CD4-positive, alpha-beta T cell treated with Interleukin-15 for 1 hour (primary cell): ENCODE results near the gene PLAC8L1.

Experiments
- DNase-seq: peaks from one replicate; pipeline ENCODE4 v3.0.0-alpha.2; 2020

Gene PLAC8L1

GRCh38 chr5:146078566-146078965 is 26.8 kb downstream of the PLAC8L1 start:
- no peak for DNase-seq

- DNase-seq = no peak
These were observed 28.9 kb downstream of the PLAC8L1 start for GRCh38 chr5:146076455-146076854.

GRCh38 chr5:146076028-146076427 is 29.3 kb downstream of the PLAC8L1 start:
- DNase-seq = no peak

- no peak for DNase-seq
These were observed 32.0 kb downstream of the PLAC8L1 start for GRCh38 chr5:146073239-146073900.

- DNase-seq = no peak
These were observed 32.8 kb downstream of the PLAC8L1 start for GRCh38 chr5:146072595-146072994.

GRCh38 chr5:146071171-146071570 is 34.2 kb downstream of the PLAC8L1 start:
- DNase-seq = no peak

GRCh38 chr5:146070746-146071145 is 34.6 kb downstream of the PLAC8L1 start:
- no peak for DNase-seq

GRCh38 chr5:146069780-146070099 is 35.6 kb downstream of the PLAC8L1 start:
- no peak for DNase-seq

GRCh38 chr5:146068977-146069779 is 36.2 kb downstream of the PLAC8L1 start:
- no peak for DNase-seq

- no peak for DNase-seq
These were observed 37.2 kb downstream of the PLAC8L1 start for GRCh38 chr5:146068206-146068605.

GRCh38 chr5:146066968-146067367 is 38.4 kb downstream of the PLAC8L1 start:
- DNase-seq = no peak

- no peak for DNase-seq
These were observed 45.2 kb downstream of the PLAC8L1 start for GRCh38 chr5:146060221-146060585.

GRCh38 chr5:146059460-146060220 is 45.7 kb downstream of the PLAC8L1 start:
- no peak for DNase-seq

GRCh38 chr5:146055432-146055831 is 49.9 kb downstream of the PLAC8L1 start:
- no peak for DNase-seq

- DNase-seq = no peak
These were observed 52.6 kb downstream of the PLAC8L1 start for GRCh38 chr5:146052780-146053179.

- no peak for DNase-seq
These were observed 53.7 kb downstream of the PLAC8L1 start for GRCh38 chr5:146051678-146052077.

- no peak for DNase-seq
These were observed 55.3 kb downstream of the PLAC8L1 start for GRCh38 chr5:146050086-146050485.

GRCh38 chr5:146049704-146050026 is 55.7 kb downstream of the PLAC8L1 start:
- DNase-seq = no peak

GRCh38 chr5:146048994-146049703 is 56.2 kb downstream of the PLAC8L1 start:
- DNase-seq = no peak

- DNase-seq = no peak
These were observed 58.0 kb downstream of the PLAC8L1 start for GRCh38 chr5:146047396-146047795.

- no peak for DNase-seq
These were observed 61.7 kb downstream of the PLAC8L1 start for GRCh38 chr5:146043722-146044121.

GRCh38 chr5:146042628-146043279 is 62.6 kb downstream of the PLAC8L1 start:
- DNase-seq = no peak
